CD4-positive, alpha-beta T cell treated with Interleukin-6 for 4 hours (primary cell): Measurements from ENCODE around the gene SEPSECS.

Experiments
- DNase-seq: peaks from one replicate; pipeline ENCODE4 v3.0.0-alpha.2; 2020; ENCODE audit warnings: mixed read lengths

SEPSECS gene

GRCh38 chr4:25159837-25160713, at the start of gene SEPSECS:
TSS of gene SEPSECS (minus strand) at chr4:25160449. CDS start at chr4:25160369, 80 bp downstream.
- peak; percentile 98 for DNase-seq

- DNase-seq: no peak
These were observed 49.5 kb upstream of the SEPSECS start for GRCh38 chr4:25209702-25210101.

- DNase-seq: no peak
These were observed 47.7 kb upstream of the SEPSECS start for GRCh38 chr4:25207997-25208396.

- no peak for DNase-seq
These were observed 38.5 kb upstream of the SEPSECS start for GRCh38 chr4:25198713-25199112.

GRCh38 chr4:25190407-25190806, 30.2 kb upstream of the SEPSECS start:
- DNase-seq: no peak

- DNase-seq: no peak
These were observed 23.8 kb upstream of the SEPSECS start for GRCh38 chr4:25184056-25184455.

- no peak for DNase-seq
These were observed 22.7 kb upstream of the SEPSECS start for GRCh38 chr4:25182937-25183336.

GRCh38 chr4:25180524-25181131, 20.4 kb upstream of the SEPSECS start:
- DNase-seq: peak; percentile 42

GRCh38 chr4:25178838-25179261, 18.6 kb upstream of the SEPSECS start:
- peak; percentile 36 for DNase-seq

- DNase-seq: no peak
These were observed 16.9 kb upstream of the SEPSECS start for GRCh38 chr4:25177147-25177546.

GRCh38 chr4:25174674-25175073, 14.4 kb upstream of the SEPSECS start:
- no peak for DNase-seq

- no peak for DNase-seq
These were observed 13.0 kb upstream of the SEPSECS start for GRCh38 chr4:25172961-25173915.

- DNase-seq: no peak
These were observed 11.1 kb upstream of the SEPSECS start for GRCh38 chr4:25171201-25171865.

- no peak for DNase-seq
These were observed 9.2 kb upstream of the SEPSECS start for GRCh38 chr4:25169446-25169845.

- DNase-seq: no peak
These were observed 5.7 kb upstream of the SEPSECS start for GRCh38 chr4:25165916-25166315.

GRCh38 chr4:25163196-25163595, 2.9 kb upstream of the SEPSECS start:
- no peak for DNase-seq

GRCh38 chr4:25162566-25162965, 2.3 kb upstream of the SEPSECS start:
- DNase-seq: no peak

GRCh38 chr4:25161593-25161950, 1.3 kb upstream of the SEPSECS start:
- DNase-seq: no peak

- no peak for DNase-seq
These were observed 704 bp upstream of the SEPSECS start for GRCh38 chr4:25160714-25161592.

GRCh38 chr4:25158817-25159216, 1.4 kb downstream of the SEPSECS start:
- no peak for DNase-seq

- DNase-seq: no peak
These were observed 3.2 kb downstream of the SEPSECS start for GRCh38 chr4:25157081-25157480.

- DNase-seq: no peak
These were observed 4.3 kb downstream of the SEPSECS start for GRCh38 chr4:25155947-25156346.
